ENCODE data around the gene EFNA5.
A peak's percentile ranks its signal among the peaks of the same experiment; 100 is the strongest.
"Not testable (repeated sequence)": the region's sequence is repeated elsewhere in the genome, so short reads cannot be mapped to it uniquely, and the experiment has no call there.

Gene EFNA5

DNA sequence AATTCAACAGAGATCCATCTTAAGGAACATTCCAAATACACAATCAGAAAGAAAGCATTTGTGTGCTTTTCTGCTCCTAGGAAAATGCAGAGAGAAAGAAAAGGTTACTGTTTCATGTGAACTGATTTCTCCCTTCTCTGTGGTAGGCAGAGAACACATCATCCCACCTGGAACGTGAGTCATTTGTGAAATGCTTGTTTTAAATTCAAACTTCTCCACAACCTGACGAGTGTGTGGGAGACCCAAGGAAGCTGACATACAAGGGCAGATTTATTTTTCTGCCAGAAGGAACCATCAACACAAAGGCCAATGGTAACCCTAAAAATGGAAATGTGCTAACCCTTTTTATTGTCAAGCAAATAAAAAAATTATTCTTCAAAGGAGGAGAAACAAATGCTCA lies 156.4 kb downstream of the EFNA5 start:
- DNase-seq, result no peak

DNA sequence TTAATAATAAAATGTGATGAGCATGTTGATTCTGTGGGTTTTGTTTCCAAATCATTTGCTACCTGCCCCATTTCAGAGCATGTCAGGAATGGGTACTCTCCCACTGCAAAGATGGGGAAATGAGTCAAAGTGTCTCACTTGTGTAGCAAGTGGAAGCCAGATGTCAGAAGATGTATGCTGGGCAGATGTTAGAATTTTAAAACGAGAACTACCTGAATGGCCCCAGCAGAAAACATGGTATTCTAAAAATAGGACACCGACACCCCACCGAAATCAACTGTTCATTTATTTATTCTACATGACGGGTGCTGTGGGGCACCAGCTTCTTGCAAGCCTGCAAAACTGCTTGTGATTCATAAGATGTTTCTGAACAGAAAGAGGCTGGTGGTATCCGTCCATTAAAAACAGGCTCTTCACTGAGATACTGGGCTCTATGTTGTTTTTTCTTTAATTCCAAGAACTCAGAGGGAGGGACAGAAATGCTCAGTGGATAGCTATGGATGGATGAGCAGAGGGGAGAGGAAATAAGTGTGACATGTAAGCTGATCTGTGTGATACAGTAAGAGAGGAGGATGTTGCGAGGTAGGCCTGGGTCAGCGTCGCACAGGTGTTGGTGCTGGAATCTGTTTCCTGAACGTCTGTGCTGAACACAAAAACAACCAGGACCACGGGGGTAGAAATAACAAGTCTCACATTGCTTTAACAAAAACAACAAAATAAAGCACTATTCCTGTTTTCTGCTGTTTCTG lies 157.2 kb downstream of the EFNA5 start:
- DNase-seq, result no peak

DNA sequence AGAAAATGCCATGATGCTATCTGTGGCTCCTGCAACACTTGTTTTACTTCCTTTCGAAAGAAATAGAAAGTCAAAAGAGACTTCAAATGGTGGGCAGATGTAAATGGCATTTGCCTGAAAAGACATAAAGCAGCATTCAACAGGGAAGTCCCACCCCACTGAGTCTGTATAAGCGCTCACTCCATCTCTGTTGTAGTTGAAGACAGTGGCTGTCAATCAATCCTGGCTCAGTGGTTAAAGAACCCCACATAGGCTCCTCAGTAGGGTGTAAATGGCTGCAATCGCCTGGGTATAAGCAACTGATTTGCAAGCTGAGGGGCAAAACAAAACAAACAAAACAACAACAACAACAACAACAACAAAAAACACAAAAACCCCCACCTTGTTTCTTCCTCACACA lies 158.7 kb downstream of the EFNA5 start:
- DNase-seq, result no peak

DNA sequence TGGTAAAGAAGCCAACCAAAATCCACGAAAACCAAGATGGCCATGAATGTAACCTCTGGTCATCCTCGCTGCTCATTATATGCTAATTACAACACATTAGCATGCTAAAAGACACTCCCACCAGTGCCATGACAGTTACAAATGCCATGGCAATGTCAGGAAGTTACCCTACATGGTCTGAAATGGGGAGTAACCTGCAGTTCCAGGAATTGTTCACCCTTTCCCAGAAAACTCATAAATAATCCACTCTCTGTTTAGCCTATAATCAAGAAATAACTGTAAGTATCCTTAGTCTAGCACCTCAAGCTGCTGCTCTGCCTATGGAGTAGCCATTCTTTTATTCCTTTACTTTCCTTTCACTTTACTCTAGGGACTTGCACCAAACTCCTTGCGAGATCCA lies 160.6 kb downstream of the EFNA5 start:
- DNase-seq, result no peak

DNA sequence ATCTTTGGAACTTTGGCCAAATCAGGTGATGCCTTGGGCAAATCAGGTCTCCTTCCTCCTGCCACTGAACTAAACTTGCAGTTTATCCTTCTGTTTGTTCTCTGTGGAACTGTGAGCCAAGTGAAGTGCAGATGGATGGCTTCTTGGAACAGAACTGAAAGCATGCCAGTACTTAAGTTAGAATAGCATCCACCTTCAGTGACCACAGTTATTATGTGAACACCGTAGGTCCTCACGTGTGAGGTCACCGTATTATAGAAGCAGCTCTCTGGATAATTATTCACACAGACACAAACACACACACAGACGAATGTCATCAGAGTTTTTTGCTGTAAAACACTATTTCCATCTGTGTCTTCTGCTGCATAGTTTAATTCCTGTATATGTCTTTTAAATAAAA lies 162.6 kb downstream of the EFNA5 start:
- no peak for DNase-seq

DNA sequence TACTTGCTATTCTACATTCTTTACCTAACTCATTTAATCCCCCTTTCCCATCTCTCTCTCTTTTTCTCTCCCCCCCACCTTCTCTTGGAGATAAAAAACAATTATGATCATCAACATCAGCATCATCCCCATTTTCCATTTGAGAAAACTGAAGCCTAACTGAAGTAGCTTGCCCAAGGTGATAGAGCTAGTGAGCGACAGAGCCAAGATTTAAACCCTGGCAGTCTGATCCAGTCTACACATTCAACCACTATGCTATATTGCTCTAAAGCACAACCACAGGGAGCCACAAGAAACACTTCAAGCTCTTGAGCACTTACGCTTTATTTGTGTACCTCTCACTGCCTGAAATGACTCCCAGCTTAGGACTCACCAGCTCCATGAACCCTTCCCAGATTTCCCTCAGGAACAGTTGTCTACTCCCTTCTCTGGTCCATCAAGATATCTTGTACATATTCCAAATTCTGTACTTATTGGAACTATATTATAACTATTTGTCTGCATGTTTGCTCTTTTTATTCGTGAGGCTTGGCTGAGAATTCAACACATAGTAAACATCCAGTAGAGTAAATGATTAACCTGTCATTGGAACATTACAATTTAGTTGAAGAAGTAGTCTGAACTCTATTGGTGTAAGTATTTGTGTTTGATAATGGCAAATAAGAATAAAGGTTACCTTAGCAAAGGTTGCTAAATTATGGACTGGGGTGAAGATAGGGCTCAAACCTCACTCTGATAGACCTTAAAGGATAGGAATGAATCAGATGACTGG lies 164.8 kb downstream of the EFNA5 start:
- DNase-seq, result no peak

DNA sequence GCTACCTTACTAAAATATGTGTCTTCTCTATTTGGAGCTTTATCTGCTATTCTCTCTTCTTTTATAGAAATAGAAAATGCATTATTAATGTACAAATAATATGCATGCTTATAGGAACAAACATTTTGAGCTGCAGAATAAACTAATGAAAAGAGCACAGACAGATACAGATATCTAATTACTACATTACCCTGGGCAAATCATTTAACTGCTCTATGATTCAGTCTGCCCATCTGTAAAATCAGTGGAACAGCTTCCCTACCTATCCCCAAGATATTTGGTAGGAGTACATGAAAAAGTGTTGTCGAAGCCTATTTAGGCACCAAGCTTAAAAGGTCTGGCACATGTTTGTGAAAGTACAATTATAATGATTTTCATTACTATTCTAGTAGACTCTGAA lies 166.3 kb downstream of the EFNA5 start:
- no peak for DNase-seq

DNA sequence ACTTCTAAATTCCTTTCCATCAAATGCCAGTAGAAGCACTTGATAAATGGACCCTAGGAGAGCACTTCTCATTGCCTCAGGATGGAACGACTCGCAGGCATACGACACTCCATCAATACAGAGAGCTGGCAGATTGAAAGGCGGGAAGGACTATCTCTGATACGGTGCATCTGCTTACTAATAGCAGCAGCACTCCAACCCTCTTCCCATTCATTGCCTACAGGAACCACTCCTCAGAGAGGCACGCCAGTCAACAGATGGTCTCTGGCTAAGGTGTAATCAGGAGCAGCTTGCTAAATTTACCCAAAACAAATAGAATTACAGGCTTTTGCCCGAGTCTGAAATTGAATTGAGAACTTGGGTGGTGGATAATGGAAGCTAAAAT lies 168.1 kb downstream of the EFNA5 start:
- peak; percentile 14 for DNase-seq

DNA sequence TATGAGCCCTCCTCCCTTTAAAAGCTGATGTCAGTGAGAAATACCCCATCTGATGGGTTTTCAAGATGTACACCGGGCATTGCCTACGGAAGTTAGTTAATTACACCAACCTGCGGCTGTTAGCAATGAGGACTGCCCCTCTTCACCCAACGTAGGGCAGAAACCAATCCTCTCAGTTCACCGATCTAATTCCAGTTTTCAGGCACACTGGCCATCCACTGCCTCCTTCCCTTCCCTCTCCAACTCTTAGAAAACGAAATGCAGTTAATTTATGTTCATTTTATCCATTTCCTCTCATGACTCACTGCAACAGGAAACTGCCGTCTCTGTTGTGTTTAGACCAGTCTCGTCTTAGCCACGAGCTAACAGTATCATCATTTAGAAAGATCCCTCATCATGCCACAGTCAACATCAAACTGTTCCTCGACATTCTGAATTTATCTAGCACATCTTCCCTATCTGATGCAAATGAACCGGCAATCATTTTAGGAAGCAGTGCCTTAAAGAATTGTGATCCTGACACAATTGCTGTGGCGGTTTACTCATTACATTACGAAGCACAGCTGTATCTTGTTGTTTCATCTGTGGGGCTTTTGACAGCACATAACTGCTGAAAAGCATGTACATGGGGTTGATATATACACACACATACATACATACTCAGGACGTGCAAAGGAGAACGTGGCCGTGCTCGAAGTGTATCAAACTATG lies 168.6 kb downstream of the EFNA5 start:
- DNase-seq, result no peak

DNA sequence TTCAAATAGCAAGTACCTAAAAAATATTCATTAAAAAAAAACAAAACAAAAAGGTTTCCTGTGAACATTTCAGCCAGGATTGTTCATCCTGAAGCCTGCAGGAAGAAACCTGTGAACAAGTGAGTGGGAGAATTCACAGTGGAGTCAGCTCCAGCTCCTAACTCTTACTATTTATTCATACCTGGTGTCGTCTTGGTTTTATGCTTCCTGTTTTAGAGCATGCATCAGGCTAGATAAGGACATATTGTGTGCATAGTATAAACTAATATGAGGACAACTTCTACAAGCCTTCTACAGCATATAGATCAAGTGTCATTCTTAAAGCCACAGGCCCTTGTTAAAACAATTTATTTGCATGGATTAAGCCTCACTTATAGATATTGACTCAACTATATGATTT lies 169.9 kb downstream of the EFNA5 start:
- DNase-seq, result no peak

DNA sequence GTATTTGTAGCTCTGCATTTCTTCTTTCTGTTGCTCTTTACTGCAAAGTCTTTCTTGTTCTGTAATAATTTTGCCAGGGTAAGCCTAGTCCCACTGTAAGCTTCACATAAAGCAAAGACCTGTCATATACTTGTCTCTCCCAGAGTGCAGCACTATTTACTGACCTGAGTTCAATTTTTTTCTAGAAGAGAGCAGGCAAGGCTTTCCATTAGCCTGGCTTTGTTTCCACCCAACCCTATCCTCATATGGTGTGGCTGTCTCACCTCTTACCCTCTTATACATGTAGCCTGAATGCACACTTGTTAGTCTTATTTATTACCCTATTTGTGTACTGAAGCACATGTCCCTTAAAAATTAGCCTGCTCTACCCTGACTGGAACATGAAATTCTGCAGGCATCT lies 170.4 kb downstream of the EFNA5 start:
- DNase-seq, result no peak

DNA sequence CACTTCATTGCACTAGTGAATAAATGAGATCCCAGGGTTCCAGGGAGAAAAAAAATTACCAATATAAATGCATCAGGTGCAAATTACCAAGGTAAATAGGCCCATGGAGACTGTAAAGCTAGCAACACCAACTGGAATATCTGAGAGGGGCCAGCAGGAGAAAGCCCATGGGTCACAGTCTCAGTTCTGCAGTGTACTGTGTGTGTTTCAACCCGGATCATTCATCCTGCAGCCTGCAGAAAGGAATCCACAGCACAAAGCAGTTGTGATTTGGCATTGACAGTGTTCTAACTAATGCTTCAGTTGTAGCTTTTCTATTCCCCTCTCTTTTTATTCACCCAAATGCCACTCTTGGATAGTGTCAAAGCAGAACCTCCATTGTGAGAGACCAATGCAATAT lies 171.0 kb downstream of the EFNA5 start:
- no peak for DNase-seq

DNA sequence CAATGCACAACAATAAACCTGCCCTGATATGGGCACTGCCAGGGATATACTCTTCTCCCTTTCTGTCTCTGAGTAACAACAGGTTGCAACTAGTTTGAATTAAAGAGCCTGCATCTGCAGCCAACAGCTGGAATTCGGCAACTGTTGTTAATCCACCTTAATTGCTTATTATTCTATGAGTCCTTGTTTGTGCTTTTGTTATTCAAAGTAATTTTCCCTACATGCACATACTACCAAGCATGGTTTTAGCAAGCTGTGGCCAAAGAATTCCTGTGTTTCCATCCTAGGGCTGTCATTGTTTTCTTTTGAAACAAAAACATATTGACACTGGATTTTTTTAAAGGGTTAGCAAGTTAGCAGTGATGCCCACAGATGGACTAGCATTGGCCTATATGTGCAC lies 171.5 kb downstream of the EFNA5 start:
- no peak for DNase-seq

DNA sequence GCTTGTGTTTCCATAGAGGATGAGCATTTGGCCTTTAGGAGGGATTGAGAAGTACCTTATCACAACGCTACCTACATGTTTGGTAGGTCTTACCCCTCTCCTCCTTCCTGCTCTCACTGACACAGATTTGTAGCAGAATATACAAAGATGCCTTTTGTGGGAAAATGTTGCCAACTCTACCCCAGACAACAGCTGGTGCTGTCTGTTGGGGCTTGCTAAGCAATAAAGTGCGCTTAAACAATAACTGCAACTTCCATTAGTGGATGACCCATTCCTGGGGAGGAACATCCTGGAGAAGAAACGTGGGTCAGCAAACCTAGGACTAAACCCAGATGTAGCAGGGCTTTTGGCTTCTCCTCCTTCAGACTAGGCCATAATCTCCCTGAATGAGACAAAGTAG lies 174.3 kb downstream of the EFNA5 start:
- no peak for DNase-seq

DNA sequence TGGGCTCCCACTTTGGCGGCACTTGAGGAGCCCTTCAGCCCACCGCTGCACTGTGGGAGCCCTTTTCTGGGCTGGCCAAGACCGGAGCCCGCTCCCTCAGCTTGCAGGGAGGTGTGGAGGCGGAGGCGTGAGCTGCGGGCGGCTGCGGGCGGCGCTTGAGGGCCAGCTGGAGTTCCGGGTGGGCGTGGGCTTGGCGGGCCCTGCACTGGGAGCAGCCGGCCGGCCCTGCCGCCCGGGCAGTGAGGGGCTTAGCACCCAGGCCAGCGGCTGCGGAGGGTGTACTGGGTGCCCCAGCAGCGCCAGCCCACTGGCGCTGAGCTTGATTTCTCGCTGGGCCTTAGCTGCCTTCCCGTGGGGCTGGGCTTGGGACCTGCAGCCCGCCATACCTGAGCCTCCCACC lies 176.6 kb downstream of the EFNA5 start:
- not testable (repeated sequence) for DNase-seq

DNA sequence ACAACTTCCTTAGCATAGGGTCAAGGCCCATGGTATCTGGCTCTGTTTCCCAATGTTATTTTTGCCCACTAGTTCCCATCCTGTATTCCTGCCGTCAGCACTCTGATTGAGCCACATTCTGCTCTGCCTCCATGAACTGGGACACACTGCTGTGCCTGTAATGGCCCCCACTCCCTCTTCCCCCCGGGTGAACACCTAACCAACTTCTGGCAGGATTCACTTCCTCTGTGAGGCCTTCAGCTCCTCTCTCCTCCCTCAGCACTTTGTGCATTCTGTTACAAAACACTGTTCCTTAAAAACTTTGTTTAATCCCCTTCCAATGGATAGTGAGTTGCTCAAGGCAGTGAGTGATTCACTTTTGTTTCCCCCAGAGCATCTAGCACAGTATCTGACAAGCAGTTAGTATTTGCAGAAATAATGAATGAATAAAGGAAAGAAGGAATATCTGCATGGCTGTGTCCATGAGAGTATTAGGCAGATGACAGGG lies 183.6 kb downstream of the EFNA5 start:
- no peak for DNase-seq

DNA sequence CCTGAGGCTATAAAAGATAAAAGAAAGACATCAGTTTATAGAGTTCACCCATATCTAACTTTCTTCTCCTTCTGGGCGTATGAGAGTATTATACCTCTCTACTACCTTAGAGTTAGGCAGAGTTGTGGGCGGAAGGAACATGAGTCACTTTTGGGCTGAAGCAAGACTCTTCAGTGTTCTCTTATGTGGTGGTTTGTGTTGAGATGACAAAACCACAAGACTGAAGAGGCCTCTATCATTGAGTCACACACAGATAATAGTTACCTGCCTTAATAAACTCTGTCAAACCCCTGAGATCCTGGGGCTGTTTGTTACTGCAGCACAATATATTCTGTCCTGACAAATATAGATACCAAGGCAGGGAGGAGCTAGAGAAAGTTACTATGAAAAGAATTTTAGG lies 184.2 kb downstream of the EFNA5 start:
- no peak for DNase-seq

DNA sequence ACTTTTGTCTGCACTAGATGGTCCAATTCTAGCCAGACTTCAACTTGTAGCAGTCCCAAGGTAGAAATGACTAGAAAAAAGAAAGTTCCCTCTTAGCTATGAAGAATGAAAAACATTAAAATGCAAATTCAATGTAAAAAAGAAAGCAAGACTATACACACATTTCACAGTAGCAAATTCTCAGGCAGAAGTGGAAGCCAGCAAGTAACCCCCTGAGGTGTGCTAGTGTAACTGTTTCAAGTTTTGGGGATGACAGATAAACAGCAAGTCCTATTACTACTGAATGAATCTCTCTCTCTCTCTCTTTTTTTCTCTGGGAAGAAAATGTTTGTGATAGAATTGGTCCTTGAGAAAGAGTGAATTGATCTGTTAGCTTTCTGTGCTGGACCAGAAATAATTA lies 185.6 kb downstream of the EFNA5 start:
- no peak for DNase-seq

DNA sequence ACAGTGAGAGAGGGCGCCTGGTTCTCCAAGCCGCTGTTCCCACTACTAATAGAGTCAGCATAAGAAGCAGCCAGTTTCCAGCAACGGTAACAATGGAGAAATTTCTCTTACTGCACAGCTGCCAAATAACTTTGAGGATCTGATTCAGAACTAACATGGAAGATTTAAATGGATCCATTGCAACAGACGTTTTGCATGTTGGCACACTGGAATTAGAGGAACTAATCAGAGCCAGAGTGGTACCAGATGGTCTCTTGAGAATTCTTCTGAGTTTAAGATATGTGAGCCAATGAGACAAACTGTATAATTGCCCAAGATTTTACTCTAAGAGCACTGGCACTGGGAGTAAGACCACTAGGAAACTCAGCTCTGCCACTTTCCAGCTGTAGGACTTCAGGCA lies 186.5 kb downstream of the EFNA5 start:
- DNase-seq, result no peak

DNA sequence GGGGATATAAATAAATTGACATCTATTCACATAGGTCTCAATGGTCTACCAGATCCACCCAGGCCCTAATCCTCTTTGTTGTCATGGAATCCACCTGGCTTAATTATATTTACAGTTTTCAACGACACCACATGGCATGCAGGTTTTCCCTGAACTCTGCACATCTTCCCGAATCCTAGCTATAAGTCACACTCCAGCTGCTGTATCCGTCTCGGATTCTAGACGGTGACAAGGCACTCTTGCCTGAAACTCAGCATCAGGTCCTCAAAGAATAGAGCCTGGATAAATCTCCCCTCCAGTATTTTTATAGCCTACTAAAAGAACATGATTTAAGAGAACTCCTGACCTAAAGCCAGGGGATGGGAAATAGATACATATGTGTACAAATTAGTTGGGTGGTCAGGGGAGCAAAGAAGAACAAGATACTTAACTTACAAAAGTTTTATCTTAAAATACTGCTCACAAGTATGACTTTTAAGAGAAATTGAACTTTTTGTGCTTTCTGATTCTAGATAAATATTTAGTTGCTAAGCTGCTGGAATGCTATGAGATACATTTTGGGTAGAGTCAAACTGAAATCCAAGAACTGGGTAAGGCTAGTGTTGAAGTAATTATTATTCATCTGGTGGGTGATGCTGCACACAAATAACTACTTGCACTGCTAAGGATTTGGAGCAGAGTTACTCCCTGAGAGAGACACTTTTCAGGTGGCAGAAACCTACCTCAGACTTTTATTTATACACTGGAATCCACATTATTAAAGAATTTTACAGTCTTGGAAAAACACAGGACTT lies 187.3 kb downstream of the EFNA5 start:
- peak; percentile 48 for DNase-seq

DNA sequence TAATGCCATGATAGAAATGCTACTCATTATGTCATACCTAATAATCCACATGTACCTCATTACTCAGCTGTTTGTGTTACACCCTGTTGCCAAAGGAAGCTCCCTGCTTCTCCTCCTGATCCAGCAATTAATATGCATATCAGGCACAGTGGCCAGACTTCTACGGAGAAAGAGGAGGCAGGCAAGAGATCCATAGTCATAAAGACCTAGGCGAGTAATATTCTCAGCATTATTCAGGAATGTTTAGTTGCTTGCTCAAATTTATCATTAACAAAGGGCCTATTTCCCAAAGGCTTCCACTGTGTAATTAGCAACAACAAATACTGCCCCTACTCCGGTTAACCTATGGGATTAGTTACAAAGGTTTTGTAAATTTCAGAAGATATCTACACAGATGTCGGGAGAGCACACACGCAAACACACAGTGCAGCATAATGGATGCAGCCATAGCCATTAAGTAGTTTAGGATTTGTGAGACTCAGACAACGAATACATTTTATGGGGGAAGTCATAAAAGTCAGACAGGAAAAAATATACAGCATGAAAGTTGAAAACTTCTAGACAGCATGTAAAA lies 192.6 kb downstream of the EFNA5 start:
- no peak for DNase-seq

DNA sequence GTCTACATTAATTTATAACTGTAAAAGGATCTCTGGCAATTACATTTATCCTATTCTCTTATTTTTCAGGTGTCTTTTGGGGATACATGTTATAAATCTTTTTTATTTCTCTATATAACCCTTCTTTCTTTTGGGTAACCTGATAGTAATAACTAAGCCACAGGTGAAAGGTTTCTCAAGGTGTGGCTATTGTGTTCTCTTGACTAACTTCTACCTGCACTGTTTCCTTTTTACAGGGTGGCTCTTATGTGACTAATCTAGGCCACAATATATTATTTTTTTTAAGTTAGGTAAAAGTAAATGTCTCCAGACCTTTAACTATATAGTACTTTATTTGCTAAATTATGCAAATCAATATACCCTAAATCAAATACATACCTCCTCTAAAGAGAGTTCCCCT lies 193.2 kb downstream of the EFNA5 start:
- DNase-seq, result no peak

DNA sequence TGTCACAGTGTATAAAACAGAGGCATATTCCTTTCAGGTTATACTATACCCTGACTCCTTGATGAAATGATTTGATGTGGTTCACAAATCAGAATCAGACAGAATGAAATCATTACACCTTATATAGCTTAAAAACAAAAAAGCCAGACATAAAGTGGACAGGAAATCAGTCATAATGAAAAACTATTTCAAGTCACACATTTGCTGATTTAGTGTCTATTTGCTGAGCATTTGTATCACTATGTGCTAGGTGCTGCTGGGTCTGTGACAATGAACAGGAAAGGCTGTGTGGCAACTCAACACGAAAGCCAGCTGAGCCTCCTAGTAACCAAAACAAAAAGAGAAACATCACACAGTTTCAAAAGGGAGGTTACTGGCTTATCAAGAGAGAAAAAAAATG lies 194.0 kb downstream of the EFNA5 start:
- peak; percentile 28 for DNase-seq

Measured in NCI-H146 (cell line).